HG03097 (cell line): ENCODE results near the gene PAX5.
A peak's percentile ranks its signal among the peaks of the same experiment; 100 is the strongest.

ENCODE experiments used
- ATAC-seq: cut with Tn5 transposase; IDR thresholded peaks from one replicate; pipeline ENCODE4 v1.9.1; 2021; ENCODE audit not compliant: unreplicated experiment, low FRiP score

Gene PAX5

DNA sequence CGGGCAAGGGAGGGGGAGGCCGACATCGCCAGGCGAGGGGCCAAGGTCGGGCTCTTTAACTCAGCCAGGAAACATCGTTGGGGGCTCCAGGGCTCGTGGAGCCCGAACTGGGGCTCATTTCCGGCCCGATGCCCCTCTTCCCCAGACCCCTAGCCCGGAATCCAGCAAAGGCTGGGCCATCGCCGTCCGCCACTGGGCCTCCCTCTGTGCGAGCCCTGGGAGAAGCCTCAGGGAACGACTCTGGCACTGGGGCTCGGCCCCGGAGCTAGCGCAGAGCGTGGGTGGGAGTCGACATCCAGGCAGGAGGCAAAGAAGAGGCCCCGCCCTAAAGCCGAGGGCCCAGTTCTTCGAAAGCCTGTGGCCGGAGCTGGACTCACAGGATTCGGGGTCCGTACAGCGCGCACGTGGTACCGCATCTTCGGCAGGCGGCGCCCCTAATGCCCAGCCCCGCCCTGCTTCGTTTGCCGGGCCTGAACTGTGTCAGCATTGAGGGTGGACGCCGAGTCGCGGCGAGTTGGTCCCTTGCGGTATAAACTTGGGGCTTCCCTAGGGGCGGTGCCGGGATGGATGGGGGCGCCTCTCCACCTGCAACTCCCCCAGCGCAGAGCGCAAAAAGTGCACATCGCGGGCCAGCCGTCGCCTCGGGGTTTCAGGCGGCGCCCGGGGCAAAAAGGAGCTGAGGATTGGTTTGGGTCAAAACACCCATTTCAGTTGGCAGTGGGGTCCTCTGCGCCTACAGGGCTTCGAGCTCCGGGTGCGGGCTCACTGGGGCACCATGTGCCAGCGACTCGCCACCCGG lies 3.6 kb upstream of the PAX5 start:
- no peak for ATAC-seq

DNA sequence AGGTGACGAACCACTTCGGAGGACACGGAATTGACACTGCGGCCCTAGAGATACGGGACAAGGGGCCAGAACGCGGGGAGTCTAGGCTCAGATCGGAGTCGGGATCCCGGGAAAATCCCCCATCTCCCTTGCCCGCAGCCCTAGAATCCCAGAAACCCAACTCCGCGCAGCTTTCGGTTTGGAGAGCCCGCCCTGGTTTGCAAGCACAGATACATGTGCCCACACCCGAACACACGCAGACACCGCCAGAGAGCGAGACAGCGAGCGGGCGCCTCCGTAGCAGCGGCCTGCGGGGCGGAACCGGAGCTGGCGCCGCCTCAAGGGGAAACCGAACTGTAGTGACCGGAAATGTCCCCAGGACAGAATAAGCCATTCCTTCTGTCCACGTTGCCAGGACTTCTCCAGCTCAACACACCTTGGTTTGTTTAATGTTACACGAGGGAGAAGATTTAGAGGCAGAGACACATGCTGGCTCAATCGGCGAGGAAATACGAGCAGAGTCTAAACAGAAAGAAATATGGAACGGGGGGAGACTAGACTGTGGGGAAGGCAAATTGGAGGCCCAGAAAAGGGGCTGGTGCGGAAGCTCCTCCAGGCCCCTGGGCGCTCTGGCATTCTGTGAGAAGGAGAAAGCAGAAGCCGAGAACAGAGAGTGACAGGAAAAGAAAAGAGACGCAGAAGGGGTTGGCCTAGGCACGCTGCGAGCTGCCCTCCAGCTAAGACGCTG lies 2.9 kb upstream of the PAX5 start:
- ATAC-seq: peak; percentile 29

DNA sequence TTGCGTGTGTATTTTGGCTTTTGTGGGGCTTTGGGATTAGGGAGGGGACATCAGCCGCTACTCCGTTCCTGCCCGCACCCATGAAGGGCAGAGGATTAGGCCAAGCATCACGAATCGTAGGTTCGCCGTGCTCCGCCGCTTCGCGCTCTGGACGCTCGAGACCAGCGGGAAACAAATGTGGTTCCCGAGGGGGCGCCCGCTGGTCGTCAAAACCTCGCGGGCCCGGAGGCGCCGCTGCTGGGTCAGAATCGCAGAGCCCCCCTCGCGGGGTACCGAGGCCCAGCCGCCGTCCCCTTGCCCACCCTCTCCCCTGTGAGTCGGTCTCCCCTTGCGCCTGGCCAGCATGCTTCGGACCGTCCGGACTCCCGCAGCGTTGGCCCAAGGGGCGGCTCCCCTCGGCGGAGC lies 2.3 kb upstream of the PAX5 start:
- ATAC-seq: no peak

DNA sequence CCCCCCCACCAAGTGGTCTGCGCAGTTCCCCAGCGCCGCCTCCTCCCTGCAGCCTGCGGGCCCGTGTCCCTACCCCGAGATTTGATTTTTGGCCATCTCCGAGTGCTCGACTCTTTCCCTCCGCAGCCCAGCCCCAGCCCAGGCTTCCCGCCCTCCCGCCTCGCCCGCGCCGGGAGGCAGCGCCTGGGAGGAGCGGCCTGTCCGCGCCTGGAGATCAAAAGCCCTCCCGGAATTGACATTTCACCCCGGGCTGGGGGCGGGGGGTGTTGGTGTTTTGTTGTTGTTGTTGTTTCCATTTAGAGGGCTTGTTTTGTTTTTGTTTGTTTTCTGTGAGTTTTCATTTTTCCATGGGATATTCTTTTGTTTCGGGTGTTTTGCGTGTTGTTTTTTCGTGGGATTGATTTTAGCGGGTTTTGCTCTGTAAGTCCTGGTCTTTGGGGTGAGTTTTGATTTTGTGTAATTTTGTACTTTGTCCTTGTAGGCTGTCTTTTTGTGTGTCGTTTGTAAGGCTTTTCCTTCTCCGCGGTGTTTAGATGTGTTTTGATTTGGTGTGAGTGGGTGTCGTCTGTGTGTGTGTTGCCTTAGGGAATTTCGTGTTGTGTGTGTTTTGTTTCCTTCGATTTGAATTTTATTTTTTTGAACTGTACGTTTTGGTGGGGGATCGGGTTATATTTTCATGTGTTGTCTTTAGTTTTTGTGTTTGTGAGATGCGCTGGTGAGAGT lies 1.7 kb upstream of the PAX5 start:
- ATAC-seq: no peak

DNA sequence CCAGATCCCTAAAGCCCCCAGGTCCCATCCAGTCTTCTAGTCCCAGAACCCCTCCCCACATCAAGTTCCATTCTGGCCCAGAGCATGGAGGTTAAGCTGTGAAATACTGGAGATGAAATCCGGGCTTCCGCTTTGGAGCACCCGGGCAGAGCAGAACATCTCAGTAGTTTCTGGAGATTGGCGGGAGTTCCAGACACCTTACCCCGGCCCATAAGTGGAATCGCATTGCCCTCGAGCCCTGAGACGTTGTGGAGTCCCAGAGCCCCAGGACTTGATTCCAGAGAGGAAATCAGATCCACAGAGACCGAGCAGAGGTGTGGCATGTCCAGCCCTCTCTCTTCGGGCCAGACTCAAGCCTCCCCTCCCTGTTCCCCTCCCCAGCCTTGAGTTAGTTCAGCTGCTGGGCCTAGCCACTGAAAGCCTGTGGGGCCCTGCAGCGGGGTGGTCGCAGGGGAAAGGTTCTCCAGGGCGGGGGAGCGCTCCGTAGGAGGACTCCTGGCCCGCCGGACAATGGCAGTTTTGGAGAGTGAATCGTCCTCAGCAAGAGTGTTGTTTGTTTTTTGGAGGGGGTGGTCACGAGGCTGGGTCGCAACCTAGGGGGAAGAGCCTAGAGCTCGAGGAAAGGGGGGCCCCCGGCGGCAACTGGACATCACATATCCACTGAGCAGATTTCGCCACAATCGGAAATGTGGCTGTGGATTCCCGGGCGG lies 1.0 kb upstream of the PAX5 start:
- ATAC-seq: no peak

DNA sequence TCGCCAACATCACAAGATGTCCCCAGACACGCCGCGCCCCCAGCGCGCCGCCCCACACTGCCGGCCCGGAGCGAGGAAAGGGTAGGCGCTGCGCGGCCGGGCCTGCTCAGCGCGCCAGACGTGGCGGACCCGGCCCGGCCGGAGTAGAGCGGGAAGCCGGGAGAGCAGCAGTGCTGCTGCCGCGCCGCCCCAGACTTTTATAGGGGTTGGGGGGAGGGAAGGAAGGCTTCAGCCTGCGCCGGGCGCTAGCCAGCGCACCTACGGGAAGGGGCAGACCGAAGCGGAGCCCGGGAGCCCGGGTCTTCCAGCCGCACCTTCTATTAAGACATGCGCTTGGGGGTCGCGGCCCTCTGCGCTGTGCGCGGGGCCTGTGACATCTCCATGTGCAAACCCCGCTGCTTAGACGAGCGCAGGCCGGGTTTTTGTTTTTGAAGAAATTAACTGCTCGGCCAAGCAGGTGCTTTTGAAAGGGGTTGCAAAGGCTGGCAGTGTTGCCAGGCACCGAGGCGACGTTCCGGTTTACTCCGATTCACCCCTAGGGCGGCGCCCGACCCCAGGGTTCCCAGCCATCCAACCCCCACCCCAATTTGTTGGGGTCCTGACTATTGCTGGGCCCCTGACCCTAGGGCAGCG lies 353 bp upstream of the PAX5 start:
- no peak for ATAC-seq

DNA sequence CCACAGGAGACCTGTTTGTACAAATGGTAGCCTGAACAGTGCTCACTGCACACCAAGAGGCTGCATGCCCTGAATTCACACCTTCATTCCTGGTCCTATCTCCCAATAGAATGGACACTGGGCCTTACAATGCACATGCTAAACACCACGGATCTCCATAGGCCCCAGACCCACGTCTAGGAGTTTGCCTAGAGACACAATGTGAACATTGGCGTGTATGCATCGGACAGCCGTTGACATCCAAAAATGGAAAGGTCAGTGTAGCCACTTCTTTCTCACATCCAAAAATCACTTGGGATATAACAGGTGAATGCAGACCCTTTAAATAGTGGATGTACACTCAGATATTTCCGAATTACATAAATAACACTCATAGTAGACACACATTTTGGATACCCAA lies 927 bp downstream of the PAX5 start:
- no peak for ATAC-seq

DNA sequence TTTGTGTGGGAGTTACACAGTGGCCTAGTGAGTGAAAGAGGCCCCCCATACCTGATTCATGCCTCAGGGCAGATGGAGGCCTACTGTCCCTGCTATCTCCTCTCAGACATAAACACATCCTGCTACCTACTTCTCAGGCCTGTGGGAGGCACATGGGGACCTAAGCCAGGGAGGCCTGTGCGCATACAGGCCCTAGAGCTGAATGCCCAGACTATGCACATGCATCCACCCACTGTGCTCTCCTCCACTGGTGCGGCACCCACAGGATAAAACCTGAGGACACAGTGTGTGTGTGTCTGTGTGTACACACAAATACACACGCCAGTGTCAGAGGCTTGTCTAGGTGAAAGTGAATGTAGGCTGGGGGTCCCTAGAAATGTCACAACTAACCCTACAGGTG lies 1.4 kb downstream of the PAX5 start:
- ATAC-seq: no peak

DNA sequence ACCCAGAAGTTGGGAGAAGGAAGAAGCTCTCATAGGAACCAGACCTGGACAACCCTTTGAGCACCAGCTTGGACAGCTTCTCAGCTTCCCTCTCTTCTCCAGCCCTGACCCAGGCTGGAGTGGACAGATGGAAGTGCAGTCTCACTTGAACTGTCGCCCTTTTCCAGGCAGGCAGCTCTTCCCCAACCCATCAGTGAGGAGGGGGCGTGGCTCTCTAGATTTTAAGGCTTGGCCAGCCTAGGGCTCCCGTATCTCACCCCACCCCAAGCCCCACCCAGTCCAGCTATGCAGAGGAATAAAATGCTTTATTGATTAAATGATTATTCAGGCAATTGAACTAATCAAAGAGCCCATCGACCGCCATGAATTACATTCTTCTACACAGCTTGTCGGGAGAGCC lies 2.2 kb downstream of the PAX5 start:
- ATAC-seq: no peak

DNA sequence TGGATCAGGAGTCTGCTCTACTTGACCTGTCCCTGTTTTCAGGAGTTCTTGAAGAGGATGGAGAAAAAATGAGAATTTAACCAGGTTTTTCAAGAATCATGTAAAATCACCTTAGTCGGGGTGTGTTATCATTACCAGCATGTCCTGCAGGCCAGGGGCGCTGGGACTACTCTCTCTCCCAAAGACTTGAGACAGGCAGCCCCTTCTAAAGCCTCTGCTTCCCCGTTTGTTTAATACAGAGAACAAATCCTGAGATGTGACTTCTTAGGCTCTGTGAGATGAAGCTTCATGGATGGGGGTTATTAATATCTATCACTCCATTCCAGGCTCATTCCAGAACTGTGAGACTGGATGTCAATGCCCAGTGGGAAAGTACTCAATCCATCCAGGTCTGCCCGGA lies 3.0 kb downstream of the PAX5 start:
- ATAC-seq: no peak

DNA sequence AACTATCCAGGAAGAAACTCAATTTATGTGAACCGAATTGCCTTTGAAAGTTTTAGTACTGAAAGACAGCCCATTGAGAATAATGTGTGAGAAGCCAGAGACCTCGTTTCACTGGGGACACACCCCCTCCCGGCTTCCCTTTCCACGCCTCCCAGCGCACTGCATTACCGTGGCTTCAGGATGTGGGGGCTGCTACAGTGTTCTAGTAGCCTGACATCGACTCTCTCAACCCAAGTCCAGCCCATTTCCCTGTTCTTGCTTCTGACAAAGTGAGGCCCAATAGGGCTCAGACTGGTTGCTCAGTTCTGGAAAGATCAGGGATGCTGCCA lies 3.5 kb downstream of the PAX5 start:
- ATAC-seq: no peak

DNA sequence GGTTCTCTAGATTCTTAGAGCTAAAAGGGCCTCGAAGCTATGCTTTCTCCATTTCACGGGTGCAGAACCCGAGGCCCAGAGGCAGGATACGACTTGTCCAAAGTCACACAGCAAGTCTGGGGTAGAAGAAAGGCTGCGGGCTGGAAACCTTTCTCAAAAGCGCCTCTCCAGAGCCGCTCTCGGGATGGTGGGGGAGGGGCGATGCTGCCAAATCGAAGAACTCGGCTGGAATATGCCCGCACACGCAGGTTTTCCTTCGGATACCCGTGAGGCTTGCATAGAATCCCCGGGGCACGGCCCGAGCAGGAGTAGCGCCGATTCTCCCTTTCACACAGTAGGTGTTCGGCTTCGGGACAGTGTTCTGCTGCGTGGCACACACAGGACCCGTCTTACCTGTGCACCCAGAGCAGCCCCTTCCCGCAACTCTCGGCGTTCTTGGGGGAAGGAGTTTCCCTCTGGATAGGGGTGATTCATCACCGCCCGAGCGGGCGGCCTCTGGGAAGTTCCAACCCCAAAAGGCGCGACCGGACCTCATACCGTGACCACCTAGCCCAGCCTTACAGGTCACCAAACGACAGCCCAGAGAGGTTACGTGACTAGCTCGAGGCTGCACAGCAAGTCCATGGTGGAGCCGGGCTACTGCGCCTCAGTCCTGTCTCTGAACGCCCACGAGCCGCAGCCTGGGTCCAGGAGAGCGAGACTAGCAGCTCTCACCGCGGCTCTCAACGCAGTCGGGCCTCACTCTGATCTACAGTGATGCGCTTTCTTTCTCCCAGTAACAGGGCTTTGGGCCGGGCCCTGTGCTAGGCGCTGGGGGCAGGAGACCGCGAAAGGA lies 4.1 kb downstream of the PAX5 start:
- no peak for ATAC-seq

DNA sequence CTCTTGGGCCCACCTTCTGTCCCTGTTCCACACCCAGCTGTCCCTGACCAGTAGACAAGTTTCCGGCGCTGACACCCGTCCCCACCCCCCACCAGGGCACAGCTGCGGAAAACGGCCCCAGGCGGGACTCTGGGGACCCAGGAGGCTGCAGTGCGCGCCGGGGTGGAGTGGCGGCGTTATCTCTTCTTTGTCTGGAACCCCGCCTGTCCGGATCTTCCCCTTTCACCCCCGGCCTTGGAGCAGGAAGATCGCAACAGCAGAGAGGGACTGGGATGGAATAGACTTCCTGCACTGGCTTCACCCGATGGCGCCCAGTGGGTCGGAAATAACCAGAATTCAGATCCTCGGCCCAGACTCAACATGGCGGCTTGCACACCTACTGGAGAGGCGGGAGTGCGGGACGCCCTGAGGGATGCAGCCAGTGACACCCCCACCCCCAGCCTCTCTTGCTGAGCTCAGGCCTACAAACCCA lies 4.7 kb downstream of the PAX5 start:
- no peak for ATAC-seq

DNA sequence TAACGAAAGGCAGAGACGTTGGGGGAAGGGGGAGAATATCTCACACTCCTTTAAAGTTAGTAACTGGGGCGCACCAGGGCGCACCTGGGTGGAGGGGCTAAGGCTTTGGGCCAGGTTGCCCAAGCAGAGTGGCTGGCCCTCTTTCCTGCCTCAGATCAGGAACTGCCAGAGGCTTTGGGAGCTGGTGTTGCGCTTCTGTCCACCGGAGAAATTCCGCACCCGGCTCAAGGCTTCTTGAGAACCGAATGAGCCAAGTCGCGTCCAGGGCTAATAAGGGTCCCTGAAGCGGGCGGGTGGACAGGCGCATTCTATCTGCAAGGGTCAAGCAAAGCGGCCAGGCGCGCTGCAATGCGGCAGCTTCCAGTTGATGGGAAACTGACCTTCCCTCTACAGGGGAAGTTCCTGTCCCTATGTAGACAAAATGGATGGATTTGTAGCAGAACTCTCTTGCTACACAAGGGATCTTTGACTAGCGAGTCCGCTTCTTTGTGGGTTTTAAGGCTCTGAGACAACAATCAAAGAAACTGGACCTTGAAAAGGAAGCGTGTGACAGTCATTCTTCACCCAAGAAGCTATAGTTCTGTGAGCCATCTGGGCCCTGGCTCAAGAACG lies 5.5 kb downstream of the PAX5 start:
- ATAC-seq: no peak

DNA sequence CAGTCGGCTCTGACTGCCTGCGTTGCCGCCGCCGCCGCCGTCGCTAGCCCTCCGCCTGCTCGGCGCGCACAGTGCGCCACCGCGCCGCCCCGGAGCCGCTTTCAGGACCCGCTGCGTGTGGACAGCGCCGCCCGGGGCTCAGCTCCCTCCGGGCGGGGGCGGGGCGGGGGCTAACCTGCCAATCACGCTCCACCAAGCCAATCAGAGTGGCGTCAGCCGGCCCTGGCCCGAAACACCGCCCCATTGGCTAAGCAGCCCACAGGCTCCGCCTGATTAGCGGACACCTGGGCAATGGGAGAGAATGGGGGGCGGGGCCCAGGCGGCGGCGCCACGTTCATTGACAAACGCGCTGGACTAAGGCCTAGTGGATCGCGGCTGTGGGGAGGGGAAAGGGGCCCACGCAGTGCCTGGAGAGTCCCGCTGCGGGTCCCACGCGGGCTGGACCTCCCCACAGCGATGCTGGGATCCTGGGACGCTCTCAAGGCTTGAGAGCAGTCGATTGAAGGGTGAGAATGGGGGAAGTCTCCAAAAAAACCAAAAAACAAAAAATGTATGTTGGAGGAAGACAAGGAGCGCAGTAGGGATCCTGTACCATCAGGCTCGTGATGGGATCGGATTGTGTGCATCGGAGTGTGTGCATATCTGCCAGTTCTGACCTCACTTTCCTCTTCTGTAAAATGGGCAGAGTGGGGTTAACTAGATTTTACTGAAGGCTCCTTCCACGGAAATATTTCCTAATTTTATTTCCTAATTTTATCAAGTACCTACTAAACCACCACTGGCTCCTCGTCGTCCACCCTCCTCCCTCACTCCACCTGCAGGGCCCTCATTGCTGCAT lies 6.3 kb downstream of the PAX5 start:
- ATAC-seq: peak; percentile 72

DNA sequence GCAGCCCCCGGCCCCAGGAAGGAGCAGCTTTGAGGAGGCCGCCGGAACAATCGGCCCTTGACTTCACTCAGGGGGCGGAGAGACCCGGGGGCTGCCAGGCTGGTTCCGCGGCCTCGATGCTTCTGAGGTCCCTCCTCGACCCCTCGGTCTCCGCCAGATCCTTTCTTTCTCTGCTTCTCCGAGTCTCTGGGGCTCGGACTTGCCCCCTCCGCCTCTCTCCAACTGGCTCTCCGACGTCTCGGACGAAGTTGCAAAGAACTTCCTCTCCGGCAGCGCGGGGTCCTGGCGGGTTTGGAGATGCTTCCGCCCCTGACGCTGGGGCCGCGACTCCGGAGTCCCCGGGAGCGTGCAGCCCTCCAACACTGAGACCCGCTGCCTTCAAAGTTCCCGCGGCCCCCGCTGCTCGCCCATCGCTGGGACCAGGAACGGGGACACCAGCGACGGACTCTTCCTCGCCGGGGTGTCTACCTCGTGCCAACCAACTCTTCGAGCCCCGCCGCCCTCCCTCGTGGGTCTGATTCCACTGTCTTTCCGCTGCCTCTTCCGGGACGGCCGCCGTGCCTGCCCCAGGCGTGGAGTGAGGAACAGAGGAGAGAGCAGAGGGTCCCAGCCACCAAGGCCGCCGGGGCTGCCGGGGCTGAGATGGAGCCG lies 7.0 kb downstream of the PAX5 start:
- ATAC-seq: no peak

DNA sequence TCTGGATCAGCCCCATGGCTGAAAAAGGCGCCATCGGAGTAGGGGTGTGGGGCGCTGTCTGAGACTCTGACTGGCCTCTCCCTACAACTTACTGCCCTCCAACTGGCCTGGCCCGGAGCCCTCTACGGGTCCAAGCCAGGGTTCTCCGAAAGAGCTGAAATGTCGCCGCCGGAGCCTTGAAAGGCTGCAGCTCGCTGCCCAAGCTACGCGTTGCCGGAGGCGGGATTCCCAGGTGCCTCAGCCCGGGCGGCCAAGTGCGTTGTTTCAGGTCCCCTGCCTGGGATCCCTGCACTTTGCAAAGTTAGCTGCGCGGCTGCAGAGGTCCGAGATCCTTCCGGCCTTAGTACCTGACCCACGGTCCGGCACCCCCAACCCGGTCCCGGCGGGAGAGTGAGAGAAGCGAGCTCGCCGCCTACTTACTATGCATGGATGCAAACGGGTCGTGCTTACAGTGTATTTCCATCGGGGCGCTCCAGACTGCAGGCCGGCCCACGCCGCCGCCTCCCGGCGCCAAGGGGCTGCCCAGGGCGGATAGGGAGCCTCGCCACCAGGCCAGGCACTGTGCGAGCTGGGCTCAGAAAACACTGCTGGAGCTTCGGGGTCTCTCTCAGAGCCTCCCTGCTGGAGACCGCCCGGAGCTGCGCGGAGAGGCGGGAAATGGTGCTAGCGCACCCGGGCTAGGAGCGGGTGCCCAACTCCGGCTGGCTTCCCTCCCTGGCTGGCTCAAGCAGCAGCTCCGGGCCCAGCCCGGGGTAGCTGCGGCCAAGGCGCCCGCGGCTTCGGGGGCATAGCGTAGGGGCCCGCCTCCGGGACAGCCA lies 7.7 kb downstream of the PAX5 start:
- no peak for ATAC-seq
